GM21825 (cell line): ENCODE results near the gene CA9.
"Not testable (repeated sequence)": the region's sequence is repeated elsewhere in the genome, so short reads cannot be mapped to it uniquely, and the experiment has no call there.

Experiments used
- ATAC-seq: cut with Tn5 transposase; IDR thresholded peaks from one replicate; pipeline ENCODE4 v1.9.1; 2021; ENCODE audit warnings: mild to moderate bottlenecking, moderate library complexity; ENCODE audit not compliant: unreplicated experiment

Gene CA9

DNA sequence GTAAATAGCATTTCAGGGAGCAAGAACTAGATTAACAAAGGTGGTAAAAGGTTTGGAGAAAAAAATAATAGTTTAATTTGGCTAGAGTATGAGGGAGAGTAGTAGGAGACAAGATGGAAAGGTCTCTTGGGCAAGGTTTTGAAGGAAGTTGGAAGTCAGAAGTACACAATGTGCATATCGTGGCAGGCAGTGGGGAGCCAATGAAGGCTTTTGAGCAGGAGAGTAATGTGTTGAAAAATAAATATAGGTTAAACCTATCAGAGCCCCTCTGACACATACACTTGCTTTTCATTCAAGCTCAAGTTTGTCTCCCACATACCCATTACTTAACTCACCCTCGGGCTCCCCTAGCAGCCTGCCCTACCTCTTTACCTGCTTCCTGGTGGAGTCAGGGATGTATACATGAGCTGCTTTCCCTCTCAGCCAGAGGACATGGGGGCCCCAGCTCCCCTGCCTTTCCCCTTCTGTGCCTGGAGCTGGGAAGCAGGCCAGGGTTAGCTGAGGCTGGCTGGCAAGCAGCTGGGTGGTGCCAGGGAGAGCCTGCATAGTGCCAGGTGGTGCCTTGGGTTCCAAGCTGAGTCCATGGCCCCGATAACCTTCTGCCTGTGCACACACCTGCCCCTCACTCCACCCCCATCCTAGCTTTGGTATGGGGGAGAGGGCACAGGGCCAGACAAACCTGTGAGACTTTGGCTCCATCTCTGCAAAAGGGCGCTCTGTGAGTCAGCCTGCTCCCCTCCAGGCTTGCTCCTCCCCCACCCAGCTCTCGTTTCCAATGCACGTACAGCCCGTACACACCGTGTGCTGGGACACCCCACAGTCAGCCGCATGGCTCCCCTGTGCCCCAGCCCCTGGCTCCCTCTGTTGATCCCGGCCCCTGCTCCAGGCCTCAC is at the start of gene CA9:
TSS of gene CA9 (plus strand) at position 797 of the 893 bp plus-strand sequence. CDS start at position 829, 32 bp downstream.
- ATAC-seq, result no peak

DNA sequence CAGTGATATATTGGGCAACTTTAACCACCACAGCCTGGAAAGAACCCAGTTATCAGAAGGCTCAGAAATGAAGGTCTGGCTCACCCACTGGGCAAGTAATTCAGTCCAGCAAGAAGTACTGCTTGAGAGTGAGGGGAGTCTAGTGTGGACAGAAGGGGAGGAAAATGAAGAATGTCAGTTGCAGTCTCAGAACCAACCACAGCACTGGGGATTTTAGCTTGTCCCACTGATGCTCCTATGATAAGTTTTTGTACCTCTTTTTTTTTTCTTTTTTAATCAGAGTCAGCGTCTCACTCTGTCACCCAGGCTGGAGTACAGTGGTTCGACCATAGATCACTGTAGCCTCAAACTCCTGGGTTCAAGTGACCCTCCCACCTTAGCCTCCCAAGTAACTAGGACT is 46.2 kb upstream of the CA9 start:
- no peak for ATAC-seq

GRCh38 chr9:35628389-35628991 is 45.2 kb upstream of the CA9 start:
- no peak for ATAC-seq

- no peak for ATAC-seq
These were observed 44.1 kb upstream of the CA9 start for GRCh38 chr9:35629597-35629996.

- no peak for ATAC-seq
These were observed 38.0 kb upstream of the CA9 start for GRCh38 chr9:35635730-35636129.

DNA sequence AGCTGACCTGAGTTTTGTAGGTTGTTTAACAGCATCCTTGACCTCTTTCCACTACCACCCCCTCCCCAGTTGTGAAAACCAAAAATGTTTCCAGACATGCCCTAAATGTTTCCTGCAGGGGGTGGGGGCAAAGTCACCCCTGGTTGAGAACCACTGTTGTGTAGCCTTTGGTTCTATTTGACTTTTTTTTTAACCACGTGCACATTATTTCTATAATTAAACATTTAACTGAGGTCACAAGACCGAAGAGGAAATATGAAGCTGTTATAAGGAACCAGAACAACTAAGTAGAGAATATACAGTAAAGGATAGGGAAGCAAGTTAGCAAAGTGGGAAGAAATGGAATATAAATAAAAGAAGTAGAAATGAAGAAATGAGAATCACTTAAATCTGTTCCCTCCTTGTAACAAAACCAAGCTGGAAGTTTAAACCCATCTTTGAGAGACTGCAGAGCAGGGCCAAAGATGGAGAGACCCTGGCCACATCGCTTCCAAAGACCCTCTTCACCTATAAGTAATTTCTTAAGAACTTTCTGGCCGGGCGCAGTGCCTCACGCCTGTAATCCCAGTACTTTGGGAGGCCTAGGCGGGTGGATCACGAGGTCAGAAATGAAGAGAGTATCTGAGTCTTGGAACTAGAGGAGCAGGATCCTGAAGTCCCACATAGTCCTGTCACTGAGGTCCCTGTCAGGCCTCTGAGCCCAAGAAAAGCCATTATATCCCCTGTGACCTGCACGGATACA is 37.4 kb upstream of the CA9 start:
- no peak for ATAC-seq

GRCh38 chr9:35636877-35637246 is 36.9 kb upstream of the CA9 start:
- not testable (repeated sequence) for ATAC-seq

- ATAC-seq, result not testable (repeated sequence)
These were observed 36.2 kb upstream of the CA9 start for GRCh38 chr9:35637427-35637955.

DNA sequence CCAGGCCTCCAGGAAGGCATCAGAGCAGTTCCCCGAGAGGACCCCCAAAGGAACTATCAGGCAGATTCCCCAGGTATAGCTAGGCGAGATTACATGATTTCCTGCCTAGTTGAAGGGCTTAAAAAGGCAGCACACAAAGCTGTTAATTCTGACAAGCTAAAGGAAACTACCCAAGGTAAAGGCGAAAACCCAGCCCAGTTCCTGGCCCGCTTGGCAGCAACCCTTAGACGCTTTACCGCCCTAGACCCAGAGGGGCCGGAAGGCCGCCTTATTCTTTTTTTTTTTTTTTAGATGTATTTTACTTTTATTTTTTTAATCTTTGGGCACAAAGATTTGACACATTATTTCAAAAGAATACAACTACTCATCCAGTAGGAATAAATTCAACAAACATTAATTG is 35.0 kb upstream of the CA9 start:
- not testable (repeated sequence) for ATAC-seq

GRCh38 chr9:35639225-35639624 is 34.5 kb upstream of the CA9 start:
- not testable (repeated sequence) for ATAC-seq

- no peak for ATAC-seq
These were observed 34.1 kb upstream of the CA9 start for GRCh38 chr9:35639631-35640030.

DNA sequence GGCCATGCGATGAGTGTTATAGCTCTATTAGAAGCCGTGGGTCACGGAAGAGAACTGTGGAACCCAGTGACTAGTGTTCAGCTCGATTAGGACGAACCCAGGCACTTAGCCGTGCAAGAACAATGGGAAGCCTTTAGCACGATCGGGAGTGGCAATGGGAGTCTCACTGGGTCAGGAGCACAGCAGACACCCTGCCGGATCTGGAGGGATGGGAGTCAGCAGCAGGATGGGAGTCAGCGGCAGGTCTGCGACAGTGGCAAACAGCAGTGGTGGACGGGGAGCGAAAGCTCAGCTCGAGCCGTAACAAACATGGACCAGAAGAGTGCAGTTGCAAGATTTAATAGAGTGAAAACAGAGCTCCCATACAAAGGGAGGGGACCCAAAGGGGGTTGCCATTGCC is 33.3 kb upstream of the CA9 start:
- ATAC-seq, result not testable (repeated sequence)

- ATAC-seq, result not testable (repeated sequence)
These were observed 32.2 kb upstream of the CA9 start for GRCh38 chr9:35641478-35641877.

GRCh38 chr9:35643046-35643445 is 30.7 kb upstream of the CA9 start:
- ATAC-seq, result no peak

- ATAC-seq, result not testable (repeated sequence)
These were observed 28.0 kb upstream of the CA9 start for GRCh38 chr9:35645736-35646135.

GRCh38 chr9:35646153-35646532 is 27.6 kb upstream of the CA9 start:
- no peak for ATAC-seq

GRCh38 chr9:35646533-35647265 is 27.0 kb upstream of the CA9 start:
- ATAC-seq, result peak; percentile 85

DNA sequence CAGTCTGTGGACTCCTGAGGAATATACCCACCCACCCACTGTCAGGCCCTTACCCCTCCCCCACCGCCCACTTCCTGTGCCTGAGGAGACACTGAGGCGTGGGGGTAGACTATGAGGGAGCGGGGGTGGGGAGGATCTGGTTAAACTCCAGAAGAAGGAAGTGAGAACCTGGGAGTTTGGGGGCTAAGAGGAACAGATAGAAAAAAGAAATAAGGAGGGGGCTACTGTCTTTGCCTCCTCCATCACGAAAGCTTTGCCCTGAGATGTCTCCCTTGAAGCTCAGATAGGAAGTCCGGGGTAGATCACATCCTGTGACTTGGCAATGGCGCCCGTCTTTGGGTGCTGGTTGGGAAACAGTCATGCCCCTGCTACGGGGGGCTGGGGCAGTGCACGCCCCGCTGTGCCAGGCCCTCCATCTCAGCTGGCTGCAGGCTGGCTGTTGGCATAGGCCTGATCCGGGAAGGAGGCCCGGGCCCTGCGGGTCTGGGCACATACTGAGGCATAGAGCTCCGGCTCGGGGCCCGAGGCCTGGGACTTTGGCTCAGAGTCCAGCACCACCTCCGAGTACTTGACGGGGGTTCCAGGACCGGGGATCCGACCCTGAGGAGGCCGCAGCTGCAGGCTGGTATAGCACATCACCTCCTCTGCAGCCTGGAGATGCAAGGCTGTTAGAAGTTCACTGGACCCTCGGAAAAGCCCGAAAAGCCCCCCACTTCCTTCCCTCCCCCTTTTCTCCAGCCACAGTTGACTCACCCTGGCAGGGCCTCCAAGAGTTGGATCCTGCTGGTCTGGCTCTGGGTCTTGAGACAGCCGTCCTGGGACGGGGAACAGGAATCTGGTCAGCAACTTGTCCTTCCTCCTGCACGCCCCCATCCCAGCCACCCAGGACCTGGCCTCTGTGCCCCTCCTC is 24.0 kb upstream of the CA9 start:
- no peak for ATAC-seq

DNA sequence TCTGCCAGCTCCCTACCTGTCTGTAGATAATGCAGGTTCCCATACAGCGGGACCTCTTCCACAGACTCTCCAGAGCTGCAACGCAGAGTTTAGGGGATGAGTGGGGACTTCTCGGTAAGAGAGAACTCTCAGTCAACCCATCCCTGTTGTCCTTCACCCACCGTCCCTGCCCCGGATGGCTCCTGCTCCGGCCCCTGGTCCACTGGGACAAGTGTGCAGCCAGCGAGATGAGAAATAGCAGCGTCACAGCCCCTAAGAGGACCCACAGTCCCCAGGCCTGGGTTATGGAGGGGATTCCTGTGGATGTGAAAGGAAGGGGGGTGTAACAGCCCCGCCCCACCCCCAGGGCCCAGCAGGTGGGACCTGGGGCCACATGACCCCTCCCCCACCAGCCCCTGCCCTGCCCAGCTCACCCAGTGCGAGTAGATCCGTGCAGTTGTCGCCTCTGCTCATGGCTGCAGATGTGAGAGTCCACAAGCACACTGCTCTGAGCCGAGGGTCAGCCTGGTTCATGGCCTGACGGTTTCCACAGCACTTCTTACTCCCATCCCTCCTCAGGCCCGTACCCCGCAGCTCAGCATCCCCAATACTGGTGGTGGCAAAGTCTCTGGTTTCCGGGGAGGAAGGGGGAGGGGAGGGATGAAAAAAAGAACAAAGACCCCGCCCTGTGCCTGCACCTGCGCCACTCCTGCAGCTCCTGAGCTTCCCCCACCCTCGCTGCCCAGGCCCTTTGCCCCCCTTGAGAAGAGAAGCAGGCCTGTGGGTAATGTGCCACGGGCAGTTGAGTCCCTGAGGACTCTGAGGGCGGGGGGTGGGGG is 23.2 kb upstream of the CA9 start, which contains the start of gene SIT1:
TSS of gene SIT1 (minus strand) at position 591 of the 818 bp plus-strand sequence. CDS start at position 513, 78 bp downstream.
- no peak for ATAC-seq
